Measurements from ENCODE around the gene KIAA1217. TPM values are rescaled to one million over a fixed set of nuclear protein-coding genes. Genes with fewer than 3 reads are reported as not detected.

KIAA1217 gene
- total and polyA plus RNA-seq, 2 of the 4 experiments (the other 2 are of a cell fraction) = 3.4 to 4.4 TPM

- no peaks in the 10 kb centered on the region for H3K9me3 ChIP-seq (ENCODE audit: control insufficient read depth, insufficient read depth, low read length)
- H3K4me2 ChIP-seq (ENCODE audit: low read depth, low read length) = peak overlapping the region; percentile 82
- no peak overlapping the region for H4K91ac ChIP-seq (ENCODE audit: insufficient read depth, low read depth, low read length)
- H3K79me1 ChIP-seq (ENCODE audit: low read depth in 1 of 2, low read length in 2 of 2) = peaks cover 5 to 14% of the 10 kb centered on the region in 2 experiments; a peak in 1 of 4 replicates
- dilution Hi-C loops (cut with HindIII; ENCODE audit: low sequenced_read_pairs, unreplicated experiment) (no loop called here), intact Hi-C loops (cut with micrococcal nuclease) (loop anchor here (5.0 kb wide), 1 partner anchor 34 kb away; no protein-coding TSS in a partner anchor), in situ Hi-C loops (cut with MboI; ENCODE audit: low sequenced_read_pairs) (no loop called here)
- peaks cover 5% of the 10 kb centered on the region; the same call in 1 of the 2 replicates for H3K36me3 ChIP-seq (ENCODE audit: control insufficient read depth, insufficient read depth, low read length)
- no peaks in the 10 kb centered on the region for H4K20me1 ChIP-seq (ENCODE audit: insufficient read depth, low read length)
- H2BK120ac ChIP-seq (ENCODE audit: low read depth, low read length) = no peak overlapping the region
- DNase-seq = no peak
- no peak overlapping the region for H3K4me3 ChIP-seq (ENCODE audit: insufficient read depth, low read depth, low read length)
- no peak overlapping the region; the same call in 1 of the 2 replicates for H3K14ac ChIP-seq (replicated peaks; ENCODE audit: low read depth, low read length)
- H3K27ac ChIP-seq (ENCODE audit: insufficient read depth, low read length) = no peak overlapping the region
- H3K9me1 ChIP-seq (ENCODE audit: insufficient read depth, low read length) = peaks cover 19% of the 10 kb centered on the region
- no peak overlapping the region for H2AFZ ChIP-seq (replicated peaks; ENCODE audit: low read length, poor library complexity)
- no TSS peak for BruUV-seq (replicated peaks)
- ChIA-PET POLR2A (ENCODE audit: unreplicated experiment) (interaction anchor here (0.7 kb wide), 1 partner anchor 1311 kb away, joined by 4 read pairs; no protein-coding TSS in a partner anchor), CTCF (no interaction called here)
- no peak overlapping the region for H2BK5ac ChIP-seq (ENCODE audit: low read depth, low read length, poor library complexity, severe bottlenecking)
- 83% methylated on average over 1 of the region's 6 CpGs; no CpG with 5 or more reads in 1 of the 2 experiments for WGBS, 2 experiments (ENCODE audit: extremely low coverage in 2 of 2, insufficient read length in 1 of 2)
- no peak overlapping the region for H3K23ac ChIP-seq (ENCODE audit: low read depth, low read length)
- ATAC-seq (ENCODE audit: low read depth) = no peak
- no peak overlapping the region for H3K4ac ChIP-seq (ENCODE audit: low read depth, low read length)
- no peak overlapping the region for H4K5ac ChIP-seq (ENCODE audit: low read depth, low read length)
- no peak overlapping the region for H3K18ac ChIP-seq (ENCODE audit: low read depth, low read length)
- TF ChIP-seq NFE2L2 (IDR thresholded peaks at IDR 0.05; ENCODE audit: low read depth, low read length) (no peak), POLR2A (IDR thresholded peaks at IDR 0.05; ENCODE audit: low read depth, low read length) (no peak), ELK1 (IDR thresholded peaks at IDR 0.05; ENCODE audit: borderline replicate concordance, low read depth, low read length) (no peak), BHLHE40 (IDR thresholded peaks at IDR 0.05; ENCODE audit: low read depth, low read length) (no peak), RCOR1 (IDR thresholded peaks at IDR 0.05; ENCODE audit: insufficient replicate concordance, low read length) (no peak), RFX5 (IDR thresholded peaks at IDR 0.05; ENCODE audit: low read depth, low read length) (no peak), FOS (IDR thresholded peaks at IDR 0.05; ENCODE audit: low read depth, low read length) (no peak), MAFK (IDR thresholded peaks at IDR 0.05; ENCODE audit: low read depth, low read length) (no peak), CHD1 (IDR thresholded peaks at IDR 0.05; ENCODE audit: low read depth, low read length) (no peak), MAZ (IDR thresholded peaks at IDR 0.05; ENCODE audit: borderline replicate concordance, low read depth, low read length) (no peak), CEBPB (IDR thresholded peaks at IDR 0.05; ENCODE audit: low read depth, low read length) (no peak)
- TF ChIP-seq, protein P1, sequence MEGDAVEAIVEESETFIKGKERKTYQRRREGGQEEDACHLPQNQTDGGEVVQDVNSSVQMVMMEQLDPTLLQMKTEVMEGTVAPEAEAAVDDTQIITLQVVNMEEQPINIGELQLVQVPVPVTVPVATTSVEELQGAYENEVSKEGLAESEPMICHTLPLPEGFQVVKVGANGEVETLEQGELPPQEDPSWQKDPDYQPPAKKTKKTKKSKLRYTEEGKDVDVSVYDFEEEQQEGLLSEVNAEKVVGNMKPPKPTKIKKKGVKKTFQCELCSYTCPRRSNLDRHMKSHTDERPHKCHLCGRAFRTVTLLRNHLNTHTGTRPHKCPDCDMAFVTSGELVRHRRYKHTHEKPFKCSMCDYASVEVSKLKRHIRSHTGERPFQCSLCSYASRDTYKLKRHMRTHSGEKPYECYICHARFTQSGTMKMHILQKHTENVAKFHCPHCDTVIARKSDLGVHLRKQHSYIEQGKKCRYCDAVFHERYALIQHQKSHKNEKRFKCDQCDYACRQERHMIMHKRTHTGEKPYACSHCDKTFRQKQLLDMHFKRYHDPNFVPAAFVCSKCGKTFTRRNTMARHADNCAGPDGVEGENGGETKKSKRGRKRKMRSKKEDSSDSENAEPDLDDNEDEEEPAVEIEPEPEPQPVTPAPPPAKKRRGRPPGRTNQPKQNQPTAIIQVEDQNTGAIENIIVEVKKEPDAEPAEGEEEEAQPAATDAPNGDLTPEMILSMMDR (conservative IDR thresholded peaks at IDR 0.05; ENCODE audit: low read depth, low read length) = no peak
- TF ChIP-seq, protein P2, sequence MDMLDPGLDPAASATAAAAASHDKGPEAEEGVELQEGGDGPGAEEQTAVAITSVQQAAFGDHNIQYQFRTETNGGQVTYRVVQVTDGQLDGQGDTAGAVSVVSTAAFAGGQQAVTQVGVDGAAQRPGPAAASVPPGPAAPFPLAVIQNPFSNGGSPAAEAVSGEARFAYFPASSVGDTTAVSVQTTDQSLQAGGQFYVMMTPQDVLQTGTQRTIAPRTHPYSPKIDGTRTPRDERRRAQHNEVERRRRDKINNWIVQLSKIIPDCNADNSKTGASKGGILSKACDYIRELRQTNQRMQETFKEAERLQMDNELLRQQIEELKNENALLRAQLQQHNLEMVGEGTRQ (IDR thresholded peaks at IDR 0.05; ENCODE audit: low read depth, low read length) = no peak
- no peaks in the 10 kb centered on the region for H3K27me3 ChIP-seq (ENCODE audit: control insufficient read depth, insufficient read depth, low read length)
- no peak overlapping the region for H2BK15ac ChIP-seq (ENCODE audit: low read depth, low read length)
- no peak overlapping the region for H2BK20ac ChIP-seq (ENCODE audit: low read depth, low read length)
- no peak overlapping the region for H4K8ac ChIP-seq (ENCODE audit: low read depth in 2 of 2, low read length in 2 of 2)
- peaks cover 23% of the 10 kb centered on the region for H3K4me1 ChIP-seq (ENCODE audit: control insufficient read depth, insufficient read depth, low read length)
- no peak overlapping the region for H2AK9ac ChIP-seq (replicated peaks; ENCODE audit: low read depth, low read length, poor library complexity)
- H3K9ac ChIP-seq (ENCODE audit: low read depth, low read length) = no peak overlapping the region
- no peak overlapping the region for H3K56ac ChIP-seq (ENCODE audit: extremely low read depth, insufficient read depth, low read length)
- no peak overlapping the region; the same call in 1 of the 2 replicates for H2AK5ac ChIP-seq (ENCODE audit: low read depth, low read length)
Measured at GRCh38 chr10:24468281-24468751, 259.4 kb downstream of the KIAA1217 start.
